Tibial artery (tissue), 4 donors: ENCODE data around the gene SLC25A38.

Source experiments
- DNase-seq, 2 donors: peaks; one replicate each; pipeline ENCODE4 v3.0.0-alpha.2; 2019
- H3K27ac ChIP-seq, 2 donors: fragments of 200-600 bp; sonication (generic) in 1 of 2; 1 replicate in 1 of 2; 2 replicates in 1 of 2; pipeline ENCODE4 v1.5.1; 2018 to 2019; ENCODE audit warnings: mild to moderate bottlenecking in 1 of 2
- H3K27me3 ChIP-seq, 2 donors: fragments of 200-600 bp; sonication (generic) in 1 of 2; one replicate each; pipeline versions ENCODE4 v1.5.1 to v1.6.0; 2016 to 2019
- H3K36me3 ChIP-seq, 3 donors: fragments of 200-600 bp; sonication (generic) in 2 of 3; one replicate each; pipeline ENCODE4 v1.5.1; 2016 to 2019; ENCODE audit warnings: mild to moderate bottlenecking in 2 of 3
- H3K4me1 ChIP-seq, 4 donors: fragments of 200-600 bp; sonication (generic) in 2 of 4; 1 replicate in 3 of 4; 2 replicates in 1 of 4; pipeline ENCODE4 v1.5.1; 2016 to 2019
- H3K4me3 ChIP-seq, 2 donors: fragments of 200-600 bp; sonication (generic) in 1 of 2; 1 replicate in 1 of 2; 2 replicates in 1 of 2; pipeline ENCODE4 v1.5.1; 2018 to 2019; ENCODE audit warnings: mild to moderate bottlenecking in 2 of 2
- H3K9me3 ChIP-seq, 3 donors: fragments of 200-600 bp; sonication (generic) in 1 of 3; one replicate each; pipeline ENCODE4 v1.5.1; 2016 to 2019
- CTCF ChIP-seq, 2 experiments: fragments of 200-600 bp in 1 of 2; fragments of 450-650 bp in 1 of 2; IDR thresholded peaks; one replicate each; pipeline ENCODE4 v1.5.1; 2017 to 2019; ENCODE audit warnings: antibody characterized with exemption in 2 of 2, mild to moderate bottlenecking in 1 of 2, moderate library complexity in 1 of 2
- intact Hi-C: fragments of 100-400 bp; cut with DNase I; formaldehyde crosslinking; loops from one replicate; pipeline ENCODE4 v1.15.0; 2023; ENCODE audit warnings: low total_unique reads

The SLC25A38 gene

GRCh38 chr3:39383045-39383880 lies at the start of gene SLC25A38:
Gene SLC25A38, plus strand, starts transcription at chr3:39383370. Its CDS starts 355 bp downstream, at chr3:39383725.
- intact Hi-C loops = loop anchor here (2.0 kb wide), 1 partner anchor 24 kb away; the partner anchor contains the start of gene RPSA
- Histone ChIP-seq H3K36me3 (no peaks in the 10 kb centered on the region), H3K27me3 (no peaks in the 10 kb centered on the region), H3K4me1 (peaks cover 0 to 23% (median 12%) of the 10 kb centered on the region in 4 donors), H3K9me3 (no peaks in the 10 kb centered on the region), H3K27ac (peak within 1 kb of the TSS; percentile 92 to 96), H3K4me3 (peak within 1 kb of the TSS; percentile 80 to 82)
- TF ChIP-seq CTCF (IDR thresholded peaks at IDR 0.05) = peak in 1 of 2 experiments; percentile 24
- peak; percentile 81 to 88 for DNase-seq

GRCh38 chr3:39333607-39334006 lies 49.6 kb upstream of the SLC25A38 start:
- Histone ChIP-seq H3K27ac (no peak overlapping the region), H3K27me3 (no peaks in the 10 kb centered on the region), H3K4me1 (no peaks in the 10 kb centered on the region), H3K36me3 (no peaks in the 10 kb centered on the region), H3K4me3 (no peak overlapping the region), H3K9me3 (no peaks in the 10 kb centered on the region)
- TF ChIP-seq CTCF (IDR thresholded peaks at IDR 0.05) = no peak
- DNase-seq = no peak
- intact Hi-C loops = no loop called here

- no peak for DNase-seq
- H3K27ac ChIP-seq = no peak overlapping the region
- H3K27me3 ChIP-seq = no peaks in the 10 kb centered on the region
- H3K9me3 ChIP-seq = no peaks in the 10 kb centered on the region
- no peaks in the 10 kb centered on the region for H3K36me3 ChIP-seq
- TF ChIP-seq CTCF (IDR thresholded peaks at IDR 0.05) = no peak
- intact Hi-C loops = no loop called here
- H3K4me1 ChIP-seq = no peaks in the 10 kb centered on the region
- H3K4me3 ChIP-seq = no peak overlapping the region
These were observed 49.0 kb upstream of the SLC25A38 start for GRCh38 chr3:39334205-39334604.

- no peak for DNase-seq
- no peaks in the 10 kb centered on the region for H3K9me3 ChIP-seq
- TF ChIP-seq CTCF (IDR thresholded peaks at IDR 0.05) = no peak
- no peak overlapping the region for H3K4me3 ChIP-seq
- intact Hi-C loops = no loop called here
- H3K27me3 ChIP-seq = no peaks in the 10 kb centered on the region
- H3K36me3 ChIP-seq = no peaks in the 10 kb centered on the region
- no peak overlapping the region for H3K27ac ChIP-seq
- no peaks in the 10 kb centered on the region for H3K4me1 ChIP-seq
These were observed 45.0 kb upstream of the SLC25A38 start for GRCh38 chr3:39338201-39338600.

GRCh38 chr3:39339086-39339485 lies 44.1 kb upstream of the SLC25A38 start:
- H3K9me3 ChIP-seq = no peaks in the 10 kb centered on the region
- no peaks in the 10 kb centered on the region for H3K27me3 ChIP-seq
- H3K4me1 ChIP-seq = no peaks in the 10 kb centered on the region
- intact Hi-C loops = no loop called here
- TF ChIP-seq CTCF (IDR thresholded peaks at IDR 0.05) = no peak
- no peaks in the 10 kb centered on the region for H3K36me3 ChIP-seq
- no peak overlapping the region for H3K27ac ChIP-seq
- no peak for DNase-seq
- no peak overlapping the region for H3K4me3 ChIP-seq
